K562 (cell line): ENCODE measurements around the gene TMEM95. TPM values are rescaled to one million over a fixed set of nuclear protein-coding genes. Genes with fewer than 3 reads are reported as not detected.

Source experiments
- CREM ChIP-seq: IDR thresholded peaks from 2 replicates; pipeline ENCODE4 v1.6.1; 2014; ENCODE audit warnings: antibody characterized with exemption, low read depth
- ELF1 ChIP-seq: fragments of 200-800 bp; sonication (Bioruptor generic); IDR thresholded peaks from 2 replicates; pipeline ENCODE4 v1.6.1; 2016; ENCODE audit warnings: missing genetic modification characterization, missing compliant biosample characterization
- MBD2 ChIP-seq: sonication (generic); IDR thresholded peaks from 2 replicates; pipeline ENCODE4 v1.6.1; 2016; ENCODE audit warnings: low read depth, borderline replicate concordance
- MCM7 ChIP-seq, 2 experiments: fragments of 450-650 bp; IDR thresholded peaks; 2 replicates each; pipeline ENCODE4 v1.6.1; 2016 to 2018
- MEF2A ChIP-seq: IDR thresholded peaks from 2 replicates; pipeline ENCODE4 v1.6.1; 2011; ENCODE audit warnings: low read depth, mild to moderate bottlenecking, low read length, moderate library complexity; ENCODE audit not compliant: control insufficient read depth
- ZFP1 ChIP-seq: fragments of 450-650 bp; formaldehyde crosslinking; IDR thresholded peaks from 2 replicates; pipeline ENCODE4 v1.4.0; 2020; ENCODE audit warnings: mild to moderate bottlenecking, mixed read lengths
- ZKSCAN1 ChIP-seq: fragments of 150-350 bp; IDR thresholded peaks from 2 replicates; pipeline ENCODE4 v1.6.1; 2016; ENCODE audit warnings: low read depth, low read length
- ZNF347 ChIP-seq: fragments of 450-650 bp; formaldehyde crosslinking; IDR thresholded peaks from 2 replicates; pipeline ENCODE4 v1.4.0; 2020; ENCODE audit warnings: low read depth, mild to moderate bottlenecking, moderate library complexity
- polyA plus RNA-seq, 8 experiments: library from polyadenylated mRNA; depleted of rRNA in 4 of 8; stranded (reverse) in 5 of 8; unstranded in 3 of 8; fragments of >200 nt; fragmentation: Nextera tagmentation in 2 of 8; fragmentation: Illumina TruSeq in 1 of 8; extraction: Ambion mirVana in 2 of 8; extraction: Trizol in 1 of 8; gene quantifications; 2 replicates each; pipeline versions ENCODE4 v1.2.1 to v1.2.3, GENCODE V29; 2011 to 2014; ENCODE audit warnings: inconsistent platforms in 1 of 8, missing spikeins in 1 of 8
- total RNA-seq, 7 experiments: library from RNA; depleted of rRNA in 6 of 7; stranded (reverse); fragments of >200 nt in 6 of 7; fragmentation: Illumina TruSeq in 2 of 7; extraction: Trizol in 2 of 7; gene quantifications; 2 replicates each; pipeline versions ENCODE4 v1.2.1 to v1.2.3, GENCODE V29; 2011 to 2021; ENCODE audit warnings: low replicate concordance in 1 of 7
- TF ChIP-seq, protein P1 (sequence below), 3 experiments: IDR thresholded peaks in 2 of 3; conservative IDR thresholded peaks in 1 of 3; 2 replicates each; pipeline ENCODE4 v1.5.1; 2011 to 2012; ENCODE audit warnings: low read length in 3 of 3, mild to moderate bottlenecking in 3 of 3, control low read depth in 2 of 3, improper control_type of control experiment in 1 of 3, inconsistent platforms in 1 of 3, low read depth in 1 of 3, mixed read lengths in 1 of 3, moderate library complexity in 1 of 3; ENCODE audit not compliant: insufficient read depth in 2 of 3
- TF ChIP-seq, protein P2 (sequence below): fragments of 250-450 bp; sonication (Bioruptor Pico); IDR thresholded peaks from 2 replicates; pipeline ENCODE4 v1.8.0; 2022; ENCODE audit warnings: inconsistent platforms, mild to moderate bottlenecking, moderate library complexity, borderline replicate concordance
- TF ChIP-seq, protein P3 (sequence below): fragments of 250-450 bp; sonication (Bioruptor Pico); IDR thresholded peaks from 2 replicates; pipeline ENCODE4 v1.9.0; 2021; ENCODE audit warnings: mild to moderate bottlenecking, inconsistent platforms
- TF ChIP-seq, protein P4 (sequence below), 2 experiments: IDR thresholded peaks in 1 of 2; conservative IDR thresholded peaks in 1 of 2; 2 replicates each; pipeline ENCODE4 v1.6.1; 2016; ENCODE audit warnings: low read depth in 2 of 2, mild to moderate bottlenecking in 1 of 2, missing compliant biosample characterization in 1 of 2, missing genetic modification characterization in 1 of 2, moderate library complexity in 1 of 2
- TF ChIP-seq, protein P5 (sequence below): fragments of 450-650 bp; formaldehyde crosslinking; IDR thresholded peaks from 2 replicates; pipeline ENCODE4 v1.4.0; 2022; ENCODE audit warnings: mild to moderate bottlenecking, moderate library complexity
- TF ChIP-seq, protein P6 (sequence below): fragments of 450-650 bp; IDR thresholded peaks from 2 replicates; pipeline ENCODE4 v1.6.1; 2016; ENCODE audit warnings: mild to moderate bottlenecking

TMEM95 gene
- total and polyA plus RNA-seq, 9 of the 15 experiments (the other 6 are each of a cell fraction or from before 2014, with no cell fraction given), result not detected

DNA sequence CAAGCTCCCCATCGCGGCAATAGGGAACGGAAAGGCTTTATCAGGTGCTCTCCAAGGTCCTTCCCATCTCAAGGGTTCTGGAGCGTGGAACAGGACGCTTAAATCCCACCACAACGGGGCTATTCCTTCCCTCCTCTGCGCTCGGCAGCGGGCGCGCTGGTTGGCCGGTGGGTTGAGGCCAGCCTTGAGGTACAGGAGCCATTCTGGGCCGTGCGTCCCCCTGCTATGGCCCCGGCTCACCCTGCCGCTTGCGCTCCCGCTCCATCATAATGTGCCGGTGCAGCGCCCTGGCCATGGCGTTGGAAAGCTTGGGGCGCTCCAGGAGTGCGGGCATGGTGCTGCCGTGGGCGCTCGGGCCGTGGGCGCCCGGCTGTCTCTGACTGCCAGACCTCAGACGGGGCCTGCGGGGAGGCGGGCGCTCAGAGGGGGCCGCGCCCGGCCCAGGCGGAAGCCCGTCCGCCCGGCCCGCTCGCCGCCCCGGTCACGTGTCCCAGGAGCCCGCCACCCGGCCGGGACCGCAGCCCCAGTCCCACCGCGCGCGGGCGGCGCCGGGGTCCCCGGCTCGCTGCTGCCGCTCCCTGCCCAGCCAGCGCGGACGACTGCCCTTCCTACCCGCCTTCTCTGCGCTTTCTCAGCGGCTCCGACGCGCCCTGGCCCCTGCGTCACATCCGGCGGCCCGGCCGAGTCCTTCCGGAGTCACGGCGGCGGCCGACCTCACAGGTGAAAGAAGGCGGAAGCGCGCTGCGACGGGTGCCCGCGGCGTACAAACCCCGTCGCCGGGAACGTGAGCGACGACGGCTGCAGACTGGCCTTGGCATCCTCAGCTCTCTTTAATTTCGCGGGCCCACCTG is 40.0 kb upstream of the TMEM95 start, which contains the start of gene GPS2 (continued):
- TF ChIP-seq ELF1 (peak; percentile 94), ZKSCAN1 (no peak), MEF2A (no peak), ZNF347 (CRISPR knock-in tag) (no peak), MCM7 (IDR thresholded peaks at IDR 0.05) (no peak), MBD2 (0 out of 2 replicates have a peak, but pooled peaks have one; percentile 17), ZFP1 (CRISPR knock-in tag) (no peak), CREM (peak; percentile 98)
- TF ChIP-seq, protein P1, sequence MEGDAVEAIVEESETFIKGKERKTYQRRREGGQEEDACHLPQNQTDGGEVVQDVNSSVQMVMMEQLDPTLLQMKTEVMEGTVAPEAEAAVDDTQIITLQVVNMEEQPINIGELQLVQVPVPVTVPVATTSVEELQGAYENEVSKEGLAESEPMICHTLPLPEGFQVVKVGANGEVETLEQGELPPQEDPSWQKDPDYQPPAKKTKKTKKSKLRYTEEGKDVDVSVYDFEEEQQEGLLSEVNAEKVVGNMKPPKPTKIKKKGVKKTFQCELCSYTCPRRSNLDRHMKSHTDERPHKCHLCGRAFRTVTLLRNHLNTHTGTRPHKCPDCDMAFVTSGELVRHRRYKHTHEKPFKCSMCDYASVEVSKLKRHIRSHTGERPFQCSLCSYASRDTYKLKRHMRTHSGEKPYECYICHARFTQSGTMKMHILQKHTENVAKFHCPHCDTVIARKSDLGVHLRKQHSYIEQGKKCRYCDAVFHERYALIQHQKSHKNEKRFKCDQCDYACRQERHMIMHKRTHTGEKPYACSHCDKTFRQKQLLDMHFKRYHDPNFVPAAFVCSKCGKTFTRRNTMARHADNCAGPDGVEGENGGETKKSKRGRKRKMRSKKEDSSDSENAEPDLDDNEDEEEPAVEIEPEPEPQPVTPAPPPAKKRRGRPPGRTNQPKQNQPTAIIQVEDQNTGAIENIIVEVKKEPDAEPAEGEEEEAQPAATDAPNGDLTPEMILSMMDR (IDR thresholded peaks at IDR 0.05 in 2 of 3, conservative IDR thresholded peaks at IDR 0.05 in 1 of 3; ENCODE audit: insufficient read depth in 2 of 3, low read depth in 1 of 3, low read length in 3 of 3), result no peak
- TF ChIP-seq, protein P2, sequence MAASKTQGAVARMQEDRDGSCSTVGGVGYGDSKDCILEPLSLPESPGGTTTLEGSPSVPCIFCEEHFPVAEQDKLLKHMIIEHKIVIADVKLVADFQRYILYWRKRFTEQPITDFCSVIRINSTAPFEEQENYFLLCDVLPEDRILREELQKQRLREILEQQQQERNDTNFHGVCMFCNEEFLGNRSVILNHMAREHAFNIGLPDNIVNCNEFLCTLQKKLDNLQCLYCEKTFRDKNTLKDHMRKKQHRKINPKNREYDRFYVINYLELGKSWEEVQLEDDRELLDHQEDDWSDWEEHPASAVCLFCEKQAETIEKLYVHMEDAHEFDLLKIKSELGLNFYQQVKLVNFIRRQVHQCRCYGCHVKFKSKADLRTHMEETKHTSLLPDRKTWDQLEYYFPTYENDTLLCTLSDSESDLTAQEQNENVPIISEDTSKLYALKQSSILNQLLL (CRISPR knock-in tag), result no peak
- TF ChIP-seq, protein P3, sequence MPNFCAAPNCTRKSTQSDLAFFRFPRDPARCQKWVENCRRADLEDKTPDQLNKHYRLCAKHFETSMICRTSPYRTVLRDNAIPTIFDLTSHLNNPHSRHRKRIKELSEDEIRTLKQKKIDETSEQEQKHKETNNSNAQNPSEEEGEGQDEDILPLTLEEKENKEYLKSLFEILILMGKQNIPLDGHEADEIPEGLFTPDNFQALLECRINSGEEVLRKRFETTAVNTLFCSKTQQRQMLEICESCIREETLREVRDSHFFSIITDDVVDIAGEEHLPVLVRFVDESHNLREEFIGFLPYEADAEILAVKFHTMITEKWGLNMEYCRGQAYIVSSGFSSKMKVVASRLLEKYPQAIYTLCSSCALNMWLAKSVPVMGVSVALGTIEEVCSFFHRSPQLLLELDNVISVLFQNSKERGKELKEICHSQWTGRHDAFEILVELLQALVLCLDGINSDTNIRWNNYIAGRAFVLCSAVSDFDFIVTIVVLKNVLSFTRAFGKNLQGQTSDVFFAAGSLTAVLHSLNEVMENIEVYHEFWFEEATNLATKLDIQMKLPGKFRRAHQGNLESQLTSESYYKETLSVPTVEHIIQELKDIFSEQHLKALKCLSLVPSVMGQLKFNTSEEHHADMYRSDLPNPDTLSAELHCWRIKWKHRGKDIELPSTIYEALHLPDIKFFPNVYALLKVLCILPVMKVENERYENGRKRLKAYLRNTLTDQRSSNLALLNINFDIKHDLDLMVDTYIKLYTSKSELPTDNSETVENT (CRISPR knock-in tag), result no peak
- TF ChIP-seq, protein P4, sequence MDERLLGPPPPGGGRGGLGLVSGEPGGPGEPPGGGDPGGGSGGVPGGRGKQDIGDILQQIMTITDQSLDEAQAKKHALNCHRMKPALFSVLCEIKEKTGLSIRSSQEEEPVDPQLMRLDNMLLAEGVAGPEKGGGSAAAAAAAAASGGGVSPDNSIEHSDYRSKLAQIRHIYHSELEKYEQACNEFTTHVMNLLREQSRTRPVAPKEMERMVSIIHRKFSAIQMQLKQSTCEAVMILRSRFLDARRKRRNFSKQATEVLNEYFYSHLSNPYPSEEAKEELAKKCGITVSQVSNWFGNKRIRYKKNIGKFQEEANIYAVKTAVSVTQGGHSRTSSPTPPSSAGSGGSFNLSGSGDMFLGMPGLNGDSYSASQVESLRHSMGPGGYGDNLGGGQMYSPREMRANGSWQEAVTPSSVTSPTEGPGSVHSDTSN (CRISPR knock-in tag; IDR thresholded peaks at IDR 0.05; ENCODE audit: low read depth), result no peak
- TF ChIP-seq, protein P4 (tag; conservative IDR thresholded peaks at IDR 0.05; ENCODE audit: low read depth), result no peak
- TF ChIP-seq, protein P5, sequence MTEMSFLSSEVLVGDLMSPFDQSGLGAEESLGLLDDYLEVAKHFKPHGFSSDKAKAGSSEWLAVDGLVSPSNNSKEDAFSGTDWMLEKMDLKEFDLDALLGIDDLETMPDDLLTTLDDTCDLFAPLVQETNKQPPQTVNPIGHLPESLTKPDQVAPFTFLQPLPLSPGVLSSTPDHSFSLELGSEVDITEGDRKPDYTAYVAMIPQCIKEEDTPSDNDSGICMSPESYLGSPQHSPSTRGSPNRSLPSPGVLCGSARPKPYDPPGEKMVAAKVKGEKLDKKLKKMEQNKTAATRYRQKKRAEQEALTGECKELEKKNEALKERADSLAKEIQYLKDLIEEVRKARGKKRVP, result no peak
- TF ChIP-seq, protein P6, sequence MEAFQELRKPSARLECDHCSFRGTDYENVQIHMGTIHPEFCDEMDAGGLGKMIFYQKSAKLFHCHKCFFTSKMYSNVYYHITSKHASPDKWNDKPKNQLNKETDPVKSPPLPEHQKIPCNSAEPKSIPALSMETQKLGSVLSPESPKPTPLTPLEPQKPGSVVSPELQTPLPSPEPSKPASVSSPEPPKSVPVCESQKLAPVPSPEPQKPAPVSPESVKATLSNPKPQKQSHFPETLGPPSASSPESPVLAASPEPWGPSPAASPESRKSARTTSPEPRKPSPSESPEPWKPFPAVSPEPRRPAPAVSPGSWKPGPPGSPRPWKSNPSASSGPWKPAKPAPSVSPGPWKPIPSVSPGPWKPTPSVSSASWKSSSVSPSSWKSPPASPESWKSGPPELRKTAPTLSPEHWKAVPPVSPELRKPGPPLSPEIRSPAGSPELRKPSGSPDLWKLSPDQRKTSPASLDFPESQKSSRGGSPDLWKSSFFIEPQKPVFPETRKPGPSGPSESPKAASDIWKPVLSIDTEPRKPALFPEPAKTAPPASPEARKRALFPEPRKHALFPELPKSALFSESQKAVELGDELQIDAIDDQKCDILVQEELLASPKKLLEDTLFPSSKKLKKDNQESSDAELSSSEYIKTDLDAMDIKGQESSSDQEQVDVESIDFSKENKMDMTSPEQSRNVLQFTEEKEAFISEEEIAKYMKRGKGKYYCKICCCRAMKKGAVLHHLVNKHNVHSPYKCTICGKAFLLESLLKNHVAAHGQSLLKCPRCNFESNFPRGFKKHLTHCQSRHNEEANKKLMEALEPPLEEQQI, result no peak
